ENCODE results near the gene VRK3.
A peak's percentile ranks its signal among the peaks of the same experiment; 100 is the strongest.

The VRK3 gene

DNA sequence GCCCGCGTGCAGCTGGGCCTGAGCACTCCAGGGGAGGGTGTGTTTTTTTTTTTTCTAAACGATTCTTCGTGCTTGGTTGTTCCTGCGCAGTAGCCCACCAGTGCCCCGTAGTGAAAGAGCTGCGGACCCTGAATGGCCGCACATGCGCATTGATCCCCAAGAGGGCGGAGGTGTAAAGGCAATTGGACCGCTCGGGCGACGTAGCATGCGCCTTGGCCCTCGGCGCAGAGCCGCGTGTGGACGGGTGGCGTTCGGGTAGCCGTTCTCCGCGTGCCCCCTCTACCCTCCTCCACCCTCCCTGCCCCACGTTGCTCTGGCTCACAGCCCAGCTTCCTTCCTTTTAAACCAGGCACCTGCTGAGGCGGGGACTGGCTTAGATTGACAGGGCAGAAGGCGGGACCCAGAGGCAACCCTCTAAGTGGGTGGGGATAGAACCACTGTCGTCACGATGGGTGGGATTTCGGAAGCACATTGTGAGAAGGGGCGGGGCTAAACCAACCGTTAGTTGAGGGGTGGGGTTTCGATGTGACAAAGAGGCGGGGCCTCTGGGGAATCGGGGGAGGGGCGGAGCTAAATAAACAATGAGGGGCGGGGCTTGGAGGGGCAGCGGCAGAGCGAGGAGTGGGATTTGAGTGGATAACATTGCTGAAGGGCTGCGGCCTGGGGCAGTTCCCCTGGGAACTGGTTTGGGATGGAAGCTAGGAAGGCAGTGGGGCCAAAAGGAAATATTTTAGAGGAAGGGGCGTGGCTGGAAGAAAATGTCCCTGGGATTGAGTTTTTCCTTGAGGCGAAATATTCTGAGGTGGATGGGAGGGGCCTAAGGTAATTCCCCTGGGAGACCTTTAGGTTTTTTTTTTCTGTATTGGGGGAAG is 95.3 kb downstream of the VRK3 start:
- DNase-seq (ENCODE audit: low read depth), result peak; percentile 89

DNA sequence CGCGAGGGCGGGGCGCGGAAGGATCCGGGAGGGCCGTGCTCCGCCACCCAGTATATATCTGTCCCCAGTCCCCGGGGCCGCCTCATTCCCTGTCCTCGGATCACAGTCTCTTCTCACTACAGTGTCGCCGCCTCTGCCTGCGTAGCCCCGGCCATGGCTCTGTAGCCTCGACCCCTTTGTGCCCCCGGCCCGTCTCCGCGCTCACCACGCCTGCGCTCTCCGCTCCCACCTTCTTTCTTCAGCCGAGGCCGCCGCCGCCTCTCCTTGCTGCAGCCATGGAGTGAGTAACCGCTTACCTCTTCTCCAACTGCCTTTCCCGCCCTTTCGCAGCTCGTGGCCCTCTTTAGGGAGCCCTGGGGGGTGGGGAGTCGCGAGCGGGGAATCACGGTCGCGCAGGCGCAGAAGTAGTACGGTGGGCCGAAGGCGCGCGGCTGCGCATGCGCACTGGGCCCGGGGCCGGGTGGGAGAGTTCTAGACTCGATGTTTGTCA is 96.0 kb downstream of the VRK3 start, which contains the start of the genes ATF5 and NUP62:
Gene ATF5, plus strand, starts transcription at position 85 of the 490 bp plus-strand sequence. CDS start 1,646 bp downstream, outside the sequence.
Gene NUP62, minus strand, starts transcription at position 384 of the 490 bp plus-strand sequence. CDS start 19,697 bp downstream, outside the sequence.
- DNase-seq (ENCODE audit: low read depth), result peak; percentile 90

GRCh38 chr19:49927526-49928264 is 97.5 kb downstream of the VRK3 start:
- no peak for DNase-seq (ENCODE audit: low read depth)

- DNase-seq (ENCODE audit: low read depth), result no peak
Measured at GRCh38 chr19:49926515-49926914, 98.7 kb downstream of the VRK3 start.
